GM12864 (cell line): ENCODE measurements around the gene LOXHD1.

Source experiments
- DNase-seq: peaks from one replicate; pipeline ENCODE4 v3.0.0-alpha.2; 2011; ENCODE audit warnings: low read depth
- H3K4me3 ChIP-seq: 2 replicates; pipeline ENCODE4 v1.5.1; 2011; ENCODE audit warnings: mild to moderate bottlenecking, low read depth, low read length, control low read depth
- TF ChIP-seq, protein P1 (sequence below): IDR thresholded peaks from 2 replicates; pipeline ENCODE4 v1.5.1; 2011; ENCODE audit warnings: low read depth, mild to moderate bottlenecking, moderate library complexity, low read length, control low read depth, inconsistent platforms; ENCODE audit errors: missing control alignments

The LOXHD1 gene

GRCh38 chr18:46447323-46447722, 209.7 kb downstream of the LOXHD1 start:
- H3K4me3 ChIP-seq, result no peak overlapping the region
- TF ChIP-seq, protein P1, sequence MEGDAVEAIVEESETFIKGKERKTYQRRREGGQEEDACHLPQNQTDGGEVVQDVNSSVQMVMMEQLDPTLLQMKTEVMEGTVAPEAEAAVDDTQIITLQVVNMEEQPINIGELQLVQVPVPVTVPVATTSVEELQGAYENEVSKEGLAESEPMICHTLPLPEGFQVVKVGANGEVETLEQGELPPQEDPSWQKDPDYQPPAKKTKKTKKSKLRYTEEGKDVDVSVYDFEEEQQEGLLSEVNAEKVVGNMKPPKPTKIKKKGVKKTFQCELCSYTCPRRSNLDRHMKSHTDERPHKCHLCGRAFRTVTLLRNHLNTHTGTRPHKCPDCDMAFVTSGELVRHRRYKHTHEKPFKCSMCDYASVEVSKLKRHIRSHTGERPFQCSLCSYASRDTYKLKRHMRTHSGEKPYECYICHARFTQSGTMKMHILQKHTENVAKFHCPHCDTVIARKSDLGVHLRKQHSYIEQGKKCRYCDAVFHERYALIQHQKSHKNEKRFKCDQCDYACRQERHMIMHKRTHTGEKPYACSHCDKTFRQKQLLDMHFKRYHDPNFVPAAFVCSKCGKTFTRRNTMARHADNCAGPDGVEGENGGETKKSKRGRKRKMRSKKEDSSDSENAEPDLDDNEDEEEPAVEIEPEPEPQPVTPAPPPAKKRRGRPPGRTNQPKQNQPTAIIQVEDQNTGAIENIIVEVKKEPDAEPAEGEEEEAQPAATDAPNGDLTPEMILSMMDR, result no peak
- DNase-seq, result no peak

GRCh38 chr18:46445522-46446313, 211.3 kb downstream of the LOXHD1 start:
- DNase-seq, result no peak
- TF ChIP-seq, protein P1, result no peak
- H3K4me3 ChIP-seq, result no peak overlapping the region

DNA sequence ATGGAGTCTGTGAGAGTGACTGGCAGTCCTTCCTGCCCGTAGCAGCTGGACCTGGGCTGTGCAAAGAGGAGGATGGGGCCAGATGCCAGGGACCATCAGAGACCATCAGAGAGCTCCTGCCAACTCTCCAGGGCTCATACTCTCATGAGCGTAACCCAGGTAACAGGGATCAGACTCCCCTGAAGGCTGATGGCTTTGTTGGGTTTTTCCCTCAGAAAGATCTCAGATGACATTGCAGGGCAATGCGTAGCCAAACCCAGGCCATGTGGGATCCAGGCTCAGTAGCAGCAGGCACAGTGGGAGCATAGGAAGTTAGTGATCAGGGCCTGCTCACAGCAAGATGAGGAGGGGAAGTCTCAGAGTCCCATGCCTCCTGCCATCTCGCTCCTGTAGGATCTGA, 218.0 kb downstream of the LOXHD1 start:
- TF ChIP-seq, protein P1, result no peak
- DNase-seq, result no peak
- H3K4me3 ChIP-seq, result no peak overlapping the region

GRCh38 chr18:46437061-46437460, 220.0 kb downstream of the LOXHD1 start:
- H3K4me3 ChIP-seq, result no peak overlapping the region
- no peak for DNase-seq
- TF ChIP-seq, protein P1, result no peak

GRCh38 chr18:46436621-46437020, 220.4 kb downstream of the LOXHD1 start:
- DNase-seq, result no peak
- H3K4me3 ChIP-seq, result no peak overlapping the region
- TF ChIP-seq, protein P1, result no peak

- TF ChIP-seq, protein P1, result no peak
- DNase-seq, result no peak
These were observed 222.0 kb downstream of the LOXHD1 start for GRCh38 chr18:46435031-46435430.

DNA sequence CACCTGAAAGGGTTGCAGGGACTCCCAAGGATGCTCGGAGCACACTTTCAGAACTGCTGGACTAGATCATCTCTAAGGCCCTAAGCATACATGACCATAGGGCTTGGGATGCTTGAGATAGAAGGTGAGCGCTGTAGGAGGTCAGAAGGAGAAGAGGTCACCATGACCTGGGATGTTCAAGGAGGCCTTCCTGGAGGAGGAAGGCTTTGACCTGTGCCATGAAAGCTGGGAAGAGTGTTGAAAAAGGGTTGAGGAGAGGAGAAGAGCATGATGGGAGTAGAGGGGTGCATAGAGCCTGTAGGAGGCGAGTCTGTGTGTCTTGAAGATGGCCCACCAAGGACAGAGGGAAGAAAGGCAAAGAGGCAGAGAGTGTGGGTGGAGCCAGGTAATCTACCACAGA, 222.4 kb downstream of the LOXHD1 start:
- DNase-seq, result no peak
- H3K4me3 ChIP-seq, result no peak overlapping the region
- TF ChIP-seq, protein P1, result no peak

More at GRCh38 chr18:46435031-46435430, 222.0 kb downstream of the LOXHD1 start:
- H3K4me3 ChIP-seq, result no peak overlapping the region
